Neural cell (in vitro differentiated cells): ENCODE data around the gene MRPS12. TPM values are rescaled to one million over a fixed set of nuclear protein-coding genes. Genes with fewer than 3 reads are reported as not detected.

Source experiments
- H2AFZ ChIP-seq: fragments of 200-600, 300-800 bp; sonication (generic), shearing (Covaris generic); 2 replicates; pipeline ENCODE4 v1.6.0; 2014; ENCODE audit warnings: low read depth, mild to moderate bottlenecking, antibody characterized with exemption, low read length, moderate library complexity
- H3F3A ChIP-seq: fragments of 200-600 bp; shearing (Covaris generic); 2 replicates; pipeline ENCODE4 v1.6.1; 2016; ENCODE audit warnings: mild to moderate bottlenecking, moderate library complexity, mixed read lengths, antibody characterized with exemption, low read length; ENCODE audit not compliant: insufficient read depth, poor library complexity, severe bottlenecking
- H3K27ac ChIP-seq: fragments of 200-600, 300-800 bp; sonication (generic), shearing (Covaris generic); 2 replicates; pipeline ENCODE4 v1.5.1; 2014; ENCODE audit warnings: mild to moderate bottlenecking, low read length, moderate library complexity
- H3K27me3 ChIP-seq: fragments of 300-800, 200-600 bp; sonication (generic), shearing (Covaris generic); 2 replicates; pipeline ENCODE4 v1.6.0; 2014; ENCODE audit warnings: mild to moderate bottlenecking, low read depth, low read length, moderate library complexity; ENCODE audit not compliant: insufficient read depth
- H3K36me3 ChIP-seq: fragments of 300-800, 200-600 bp; sonication (generic), shearing (Covaris generic); 2 replicates; pipeline ENCODE4 v1.5.1; 2014; ENCODE audit warnings: mild to moderate bottlenecking, antibody characterized with exemption, low read length, moderate library complexity; ENCODE audit not compliant: insufficient read depth
- H3K4me2 ChIP-seq: fragments of 300-800, 200-600 bp; sonication (generic), shearing (Covaris generic); 2 replicates; pipeline ENCODE4 v1.6.0; 2014; ENCODE audit warnings: mild to moderate bottlenecking, low read length
- H3K4me3 ChIP-seq: fragments of 300-800, 200-600 bp; sonication (generic), shearing (Covaris generic); 2 replicates; pipeline ENCODE4 v1.5.1; 2014; ENCODE audit warnings: mild to moderate bottlenecking, low read length, moderate library complexity
- H3K79me2 ChIP-seq: fragments of 200-600 bp; shearing (Covaris generic); replicated peaks from 2 replicates; pipeline ENCODE4 v1.6.0; 2014; ENCODE audit warnings: mild to moderate bottlenecking, low read length, moderate library complexity; ENCODE audit not compliant: insufficient read depth
- H3K9ac ChIP-seq: fragments of 300-800, 200-600 bp; sonication (generic), shearing (Covaris generic); 2 replicates; pipeline ENCODE4 v1.6.1; 2016; ENCODE audit warnings: mild to moderate bottlenecking, low read length, mixed read lengths
- H3K9me2 ChIP-seq: fragments of 200-600 bp; shearing (Covaris generic); 2 replicates; pipeline ENCODE4 v1.6.1; 2016; ENCODE audit warnings: mild to moderate bottlenecking, low read length, mixed read lengths; ENCODE audit not compliant: insufficient read depth
- H3K9me3 ChIP-seq: fragments of 200-600, 300-800 bp; sonication (generic), shearing (Covaris generic); 2 replicates; pipeline ENCODE4 v1.6.1; 2016; ENCODE audit warnings: mild to moderate bottlenecking, mixed run types, low read length, moderate library complexity, mixed read lengths
- H4K20me1 ChIP-seq: fragments of 200-600 bp; shearing (Covaris generic); 2 replicates; pipeline ENCODE4 v1.6.1; 2016; ENCODE audit warnings: mild to moderate bottlenecking, mixed run types; ENCODE audit not compliant: insufficient read depth
- EP300 ChIP-seq: fragments of 450-650 bp; conservative IDR thresholded peaks from 2 replicates; pipeline ENCODE4 v1.6.1; 2014; ENCODE audit warnings: antibody characterized with exemption, mild to moderate bottlenecking, moderate library complexity; ENCODE audit not compliant: poor library complexity, severe bottlenecking
- EZH2 ChIP-seq: fragments of 200-600, 300-800 bp; shearing (Covaris generic), sonication (generic); IDR thresholded peaks from 2 replicates; pipeline ENCODE4 v1.6.1; 2014; ENCODE audit warnings: antibody characterized with exemption, low read length, borderline replicate concordance, mild to moderate bottlenecking; ENCODE audit not compliant: insufficient read depth, poor library complexity, severe bottlenecking
- MXI1 ChIP-seq: fragments of 450-650 bp; conservative IDR thresholded peaks from 2 replicates; pipeline ENCODE4 v1.6.1; 2014; ENCODE audit warnings: antibody characterized with exemption, mild to moderate bottlenecking; ENCODE audit not compliant: poor library complexity, severe bottlenecking
- POLR2AphosphoS5 ChIP-seq: IDR thresholded peaks from 2 replicates; pipeline ENCODE4 v1.6.1; 2012
- RAD21 ChIP-seq: fragments of 450-650 bp; conservative IDR thresholded peaks from 2 replicates; pipeline ENCODE4 v1.6.1; 2014; ENCODE audit warnings: antibody characterized with exemption, mild to moderate bottlenecking, moderate library complexity
- REST ChIP-seq: IDR thresholded peaks from 2 replicates; pipeline ENCODE4 v1.6.1; 2012; ENCODE audit warnings: borderline replicate concordance
- SMC3 ChIP-seq: fragments of 450-650 bp; conservative IDR thresholded peaks from 2 replicates; pipeline ENCODE4 v1.6.1; 2014; ENCODE audit warnings: antibody characterized with exemption, mild to moderate bottlenecking, moderate library complexity; ENCODE audit not compliant: poor library complexity
- TAF1 ChIP-seq: IDR thresholded peaks from 2 replicates; pipeline ENCODE4 v1.6.1; 2012; ENCODE audit warnings: low read depth
- polyA plus RNA-seq: library from polyadenylated mRNA; depleted of rRNA; stranded (reverse); fragments of >200 nt; gene quantifications from 2 replicates; pipeline ENCODE4 v1.2.3, GENCODE V29; 2014
- TF ChIP-seq, protein P1 (sequence below): fragments of 450-650 bp; IDR thresholded peaks from 2 replicates; pipeline ENCODE4 v1.5.1; 2014; ENCODE audit warnings: antibody characterized with exemption, mild to moderate bottlenecking, moderate library complexity; ENCODE audit not compliant: poor library complexity, severe bottlenecking

Gene MRPS12
- polyA plus RNA-seq, 1 donor from 2014 or later = 30.0 TPM

- Histone ChIP-seq H3K9me2 (no peaks in the 10 kb centered on the region), H3K4me3 (no peak overlapping the region), H3K27me3 (peaks cover 14% of the 10 kb centered on the region), H3K9me3 (no peaks in the 10 kb centered on the region), H3K9ac (no peak overlapping the region), H3K27ac (no peak overlapping the region), H3K4me2 (no peak overlapping the region), H3F3A (no peaks in the 10 kb centered on the region), H3K36me3 (no peaks in the 10 kb centered on the region), H3K79me2 (no peaks in the 10 kb centered on the region), H2AFZ (no peak overlapping the region), H4K20me1 (no peaks in the 10 kb centered on the region)
- TF ChIP-seq RAD21 = no peak
- no peak for TF ChIP-seq EP300
- no peak for TF ChIP-seq POLR2AphosphoS5
- no peak for TF ChIP-seq SMC3
- no peak for TF ChIP-seq EZH2
- no peak for TF ChIP-seq MXI1
Measured at GRCh38 chr19:38970664-38971532, 40.2 kb downstream of the MRPS12 start.

- Histone ChIP-seq H4K20me1 (no peaks in the 10 kb centered on the region), H3K79me2 (no peaks in the 10 kb centered on the region), H3K4me2 (no peak overlapping the region), H3K9me2 (no peaks in the 10 kb centered on the region), H2AFZ (no peak overlapping the region), H3K9ac (no peak overlapping the region), H3K4me3 (no peak overlapping the region), H3K9me3 (no peaks in the 10 kb centered on the region), H3K27me3 (peaks cover 17% of the 10 kb centered on the region), H3K36me3 (no peaks in the 10 kb centered on the region), H3K27ac (no peak overlapping the region), H3F3A (no peaks in the 10 kb centered on the region)
- TF ChIP-seq REST (no peak), POLR2AphosphoS5 (no peak), TAF1 (no peak)
Measured at GRCh38 chr19:38971672-38972071, 40.9 kb downstream of the MRPS12 start.

GRCh38 chr19:38974624-38975213 lies 44.0 kb downstream of the MRPS12 start:
- H3K27me3 ChIP-seq = peaks cover 17% of the 10 kb centered on the region
- H2AFZ ChIP-seq = no peak overlapping the region
- H3K9me3 ChIP-seq = no peaks in the 10 kb centered on the region
- no peaks in the 10 kb centered on the region for H3K79me2 ChIP-seq
- no peaks in the 10 kb centered on the region for H3F3A ChIP-seq
- TF ChIP-seq EZH2 = no peak
- TF ChIP-seq, protein P1, sequence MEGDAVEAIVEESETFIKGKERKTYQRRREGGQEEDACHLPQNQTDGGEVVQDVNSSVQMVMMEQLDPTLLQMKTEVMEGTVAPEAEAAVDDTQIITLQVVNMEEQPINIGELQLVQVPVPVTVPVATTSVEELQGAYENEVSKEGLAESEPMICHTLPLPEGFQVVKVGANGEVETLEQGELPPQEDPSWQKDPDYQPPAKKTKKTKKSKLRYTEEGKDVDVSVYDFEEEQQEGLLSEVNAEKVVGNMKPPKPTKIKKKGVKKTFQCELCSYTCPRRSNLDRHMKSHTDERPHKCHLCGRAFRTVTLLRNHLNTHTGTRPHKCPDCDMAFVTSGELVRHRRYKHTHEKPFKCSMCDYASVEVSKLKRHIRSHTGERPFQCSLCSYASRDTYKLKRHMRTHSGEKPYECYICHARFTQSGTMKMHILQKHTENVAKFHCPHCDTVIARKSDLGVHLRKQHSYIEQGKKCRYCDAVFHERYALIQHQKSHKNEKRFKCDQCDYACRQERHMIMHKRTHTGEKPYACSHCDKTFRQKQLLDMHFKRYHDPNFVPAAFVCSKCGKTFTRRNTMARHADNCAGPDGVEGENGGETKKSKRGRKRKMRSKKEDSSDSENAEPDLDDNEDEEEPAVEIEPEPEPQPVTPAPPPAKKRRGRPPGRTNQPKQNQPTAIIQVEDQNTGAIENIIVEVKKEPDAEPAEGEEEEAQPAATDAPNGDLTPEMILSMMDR = no peak
- no peak for TF ChIP-seq RAD21
- no peak for TF ChIP-seq POLR2AphosphoS5
- no peak for TF ChIP-seq SMC3
- no peak for TF ChIP-seq TAF1
- no peak for TF ChIP-seq MXI1
- no peak for TF ChIP-seq REST
- no peak for TF ChIP-seq EP300
- no peaks in the 10 kb centered on the region for H3K9me2 ChIP-seq
- H3K36me3 ChIP-seq = no peaks in the 10 kb centered on the region
- H3K4me3 ChIP-seq = no peak overlapping the region
- no peak overlapping the region for H3K9ac ChIP-seq
- no peaks in the 10 kb centered on the region for H4K20me1 ChIP-seq
- H3K4me2 ChIP-seq = no peak overlapping the region
- H3K27ac ChIP-seq = no peak overlapping the region
